NCI-H1417 (cell line): ENCODE measurements around the gene TEX11.
"Not testable (repeated sequence)": the region's sequence is repeated elsewhere in the genome, so short reads cannot be mapped to it uniquely, and the experiment has no call there.

ENCODE experiments used
- DNase-seq, 3 experiments: peaks; one replicate each; lab custom pipeline; 2025; lab: John Stamatoyannopoulos, UW

TEX11 gene

DNA sequence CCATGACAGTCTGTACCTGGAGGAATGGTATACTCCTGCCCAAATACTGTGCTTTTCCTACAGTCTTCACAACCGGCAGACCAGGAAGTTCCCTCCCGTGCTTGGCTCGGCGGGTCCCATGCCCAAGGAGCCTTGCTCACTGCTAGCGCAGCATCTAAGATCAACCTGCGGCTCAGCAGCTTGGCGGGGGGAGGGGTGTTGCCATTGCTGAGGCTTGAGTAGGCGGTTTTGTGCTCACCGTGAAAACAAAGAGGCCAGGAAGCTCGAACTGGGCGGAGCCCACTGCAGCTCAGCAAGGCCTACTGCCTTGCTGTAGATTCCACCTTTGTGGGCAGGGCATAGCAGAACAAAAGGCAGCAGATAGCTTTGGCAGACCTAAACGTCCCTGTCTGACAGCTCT lies 152.7 kb downstream of the TEX11 start:
- DNase-seq, result no peak

DNA sequence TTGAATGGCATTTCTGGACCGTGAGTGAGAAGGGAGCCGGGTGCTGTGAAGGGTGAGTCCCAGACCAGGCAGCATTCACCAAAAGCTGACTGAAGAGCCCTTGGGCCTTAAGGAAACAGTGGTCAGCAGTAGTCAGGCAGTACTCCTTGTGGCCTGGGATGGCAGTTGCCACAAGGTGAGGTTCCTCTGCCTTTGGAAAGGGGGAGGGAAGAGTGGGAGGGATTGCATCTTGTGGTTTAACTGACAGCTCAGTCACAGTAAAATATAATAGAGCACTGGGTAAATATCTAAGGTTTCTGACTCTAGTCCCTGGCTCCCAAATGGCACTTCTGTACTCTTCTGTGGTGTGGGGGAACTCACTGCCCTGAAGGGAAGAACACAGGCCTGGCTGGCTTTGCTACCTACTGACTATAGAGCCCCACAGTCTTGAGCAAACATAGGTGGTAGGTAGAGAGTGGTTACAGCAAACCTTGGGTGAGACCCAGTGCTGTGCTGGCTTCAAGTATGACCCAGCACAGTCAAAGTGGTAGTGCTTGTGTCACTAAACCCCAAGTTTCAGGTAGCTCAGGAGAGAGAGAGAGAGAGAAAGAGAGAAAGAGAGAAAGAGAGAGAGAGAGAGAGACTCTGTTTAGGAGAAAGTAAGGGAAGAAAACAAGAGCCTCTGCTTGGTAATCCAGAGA lies 154.2 kb downstream of the TEX11 start:
- DNase-seq, result no peak

- DNase-seq, result not testable (repeated sequence)
Observed at GRCh38 chrX:70733774-70734173, 174.7 kb downstream of the TEX11 start.

GRCh38 chrX:70727961-70728360 lies 180.6 kb downstream of the TEX11 start:
- DNase-seq, result not testable (repeated sequence)

- no peak for DNase-seq
Observed at GRCh38 chrX:70720721-70721120, 187.8 kb downstream of the TEX11 start.

GRCh38 chrX:70711336-70711735 lies 197.2 kb downstream of the TEX11 start:
- DNase-seq, result not testable (repeated sequence)

GRCh38 chrX:70694339-70695122 lies 214.0 kb downstream of the TEX11 start:
- no peak for DNase-seq

- DNase-seq, result not testable (repeated sequence)
Observed at GRCh38 chrX:70679455-70679854, 229.1 kb downstream of the TEX11 start.

DNA sequence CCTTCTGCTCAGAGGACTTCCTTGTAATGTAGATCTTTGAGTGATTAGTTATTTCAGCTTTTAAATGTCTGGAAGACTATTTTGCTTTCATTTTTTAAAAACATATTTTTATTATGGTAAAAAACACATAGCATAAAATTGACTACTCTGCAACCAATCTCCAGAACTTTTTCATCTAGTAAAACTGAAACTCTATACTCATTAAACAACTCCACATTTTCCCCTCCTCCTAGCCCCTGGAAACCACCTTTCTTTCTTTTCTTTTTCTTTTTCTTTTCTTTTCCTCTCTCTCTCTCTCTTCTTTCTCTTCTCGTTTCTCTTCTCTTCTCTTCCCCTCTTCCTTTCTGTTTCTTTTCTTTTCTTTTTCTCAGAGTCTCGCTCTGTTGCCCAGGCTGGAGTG lies 233.2 kb downstream of the TEX11 start:
- DNase-seq, result no peak

DNA sequence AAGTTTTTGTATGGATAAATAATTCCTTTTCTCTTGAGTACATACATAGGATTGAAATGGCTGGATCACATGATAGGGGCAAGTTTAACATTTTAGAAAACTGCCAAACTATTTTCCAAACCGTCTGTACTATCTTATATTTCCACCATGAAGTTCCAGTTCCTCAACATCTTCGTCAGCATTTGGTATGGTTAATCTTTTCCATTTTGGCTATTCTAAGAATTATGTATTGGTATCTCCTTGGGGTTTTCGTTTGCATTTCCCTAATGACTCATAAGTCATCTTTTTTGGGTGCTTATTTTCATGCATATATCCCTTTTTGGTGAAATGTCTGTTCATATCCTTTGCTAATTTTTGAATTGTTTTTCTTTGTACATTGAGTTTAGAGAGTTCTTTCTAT lies 236.2 kb downstream of the TEX11 start:
- DNase-seq, result no peak

DNA sequence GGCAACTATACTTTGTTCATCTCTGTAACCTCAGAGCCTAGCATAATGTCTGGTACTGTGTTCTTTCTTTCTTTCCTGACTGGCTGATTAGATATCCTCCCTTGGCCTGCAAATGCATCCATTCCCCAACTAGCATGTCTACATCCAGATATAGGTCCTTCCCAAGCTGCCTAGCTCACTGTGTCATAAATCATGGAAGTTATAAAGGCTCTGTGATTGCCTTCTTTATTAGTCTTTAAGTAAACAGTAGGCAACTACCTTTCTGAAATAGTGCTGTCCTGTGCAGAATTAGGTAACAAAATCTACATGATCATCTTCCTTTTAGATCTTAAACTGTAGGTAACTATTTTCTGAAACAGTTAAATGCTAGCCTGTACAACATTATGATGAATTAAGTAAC lies 239.4 kb downstream of the TEX11 start:
- no peak for DNase-seq

GRCh38 chrX:70664726-70665125 lies 243.8 kb downstream of the TEX11 start:
- DNase-seq, result peak in 2 of 3 experiments; percentile 0 to 52

- not testable (repeated sequence) for DNase-seq
Observed at GRCh38 chrX:70661124-70661523, 247.4 kb downstream of the TEX11 start.

- DNase-seq, result not testable (repeated sequence)
Observed at GRCh38 chrX:70657546-70657945, 251.0 kb downstream of the TEX11 start.

DNA sequence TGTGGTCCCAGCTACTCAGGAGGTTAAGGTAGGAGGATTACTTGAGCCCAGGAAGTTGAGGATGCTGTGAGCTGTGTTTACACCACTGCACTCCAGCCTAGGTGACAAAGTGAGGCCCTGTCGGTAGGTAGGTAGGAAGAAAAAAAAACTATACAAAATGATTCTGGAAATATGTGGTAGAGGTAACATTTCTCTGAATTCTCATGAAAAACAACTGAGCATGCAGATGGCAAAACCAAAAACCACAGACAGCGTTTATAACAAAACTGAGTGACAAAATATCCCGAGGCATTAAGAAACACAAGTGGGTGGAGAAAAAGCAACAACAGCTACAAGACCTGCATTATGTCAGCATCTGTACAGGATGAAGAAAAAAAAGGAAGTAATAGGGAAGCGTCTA lies 252.2 kb downstream of the TEX11 start:
- DNase-seq, result no peak

DNA sequence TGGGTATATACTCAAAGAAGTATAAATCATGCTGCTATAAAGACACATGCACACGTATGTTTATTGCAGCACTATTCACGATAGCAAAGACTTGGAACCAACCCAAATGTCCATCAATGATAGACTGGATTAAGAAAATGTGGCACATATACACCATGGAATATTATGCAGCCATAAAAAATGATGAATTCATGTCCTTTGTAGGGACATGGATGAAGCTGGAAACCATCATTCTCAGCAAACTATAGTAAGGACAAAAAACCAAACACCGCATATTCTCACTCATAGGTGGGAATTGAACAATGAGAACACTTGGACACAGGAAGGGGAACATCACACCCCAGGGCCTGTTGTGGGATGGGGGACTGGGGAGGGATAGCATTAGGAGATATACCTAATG lies 260.6 kb downstream of the TEX11 start:
- DNase-seq, result not testable (repeated sequence)

DNA sequence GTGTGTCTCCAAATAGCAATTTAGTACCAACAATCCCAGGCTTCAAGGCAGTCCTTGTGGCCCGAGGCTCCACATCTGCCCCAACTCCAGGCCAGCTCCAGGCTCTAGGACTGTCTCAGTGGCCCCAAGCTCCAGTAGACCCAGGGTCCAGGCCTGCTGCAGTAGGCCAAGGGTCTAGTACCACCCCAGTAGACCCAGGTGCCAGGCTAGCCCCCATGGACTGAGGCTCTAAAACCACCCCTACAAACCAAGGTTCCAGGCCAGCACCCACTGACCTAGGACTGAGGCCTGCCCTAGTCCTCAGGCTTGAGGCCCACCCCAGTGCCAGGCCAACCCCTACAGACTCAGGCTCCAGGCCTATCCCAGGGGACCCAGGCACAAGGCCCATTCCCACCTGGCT lies 272.3 kb downstream of the TEX11 start:
- DNase-seq, result no peak

DNA sequence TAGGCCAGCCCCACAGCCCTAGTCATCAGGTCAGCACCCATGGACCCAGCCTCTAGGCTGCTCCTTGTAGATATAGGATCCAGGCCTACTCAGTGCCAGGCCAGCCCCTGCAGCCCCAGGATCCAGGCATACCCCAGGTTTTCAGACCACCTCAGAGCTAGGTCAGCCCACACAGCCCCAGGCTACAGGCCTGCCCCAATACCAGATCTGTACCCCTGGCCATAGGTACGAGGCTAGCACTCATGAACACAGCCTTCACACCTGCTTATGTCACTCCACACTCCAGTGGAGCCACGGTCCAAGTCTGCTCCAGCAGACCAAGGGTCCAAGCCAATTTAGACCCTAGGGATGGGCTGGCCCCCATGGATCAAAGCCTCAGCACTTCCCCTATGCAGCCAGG lies 272.8 kb downstream of the TEX11 start:
- DNase-seq, result no peak

DNA sequence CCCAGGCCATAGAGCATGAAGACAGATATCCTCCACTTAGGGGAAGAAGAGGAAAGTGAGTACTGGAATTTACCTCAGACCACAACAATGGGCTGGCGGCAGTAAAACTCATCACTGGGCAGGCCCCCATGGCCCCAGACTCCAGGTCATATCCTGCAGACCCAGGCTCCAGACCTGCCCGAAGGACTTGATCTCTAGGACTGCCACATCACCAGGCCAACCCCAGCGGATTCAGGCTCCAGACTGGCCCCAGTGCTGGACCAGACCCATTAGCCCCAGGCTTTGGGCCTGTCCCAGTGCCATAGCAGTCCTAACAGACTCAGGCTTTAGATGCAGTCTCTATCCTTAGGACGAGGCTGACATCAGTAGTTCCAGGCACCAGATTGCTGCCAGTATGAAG lies 273.3 kb downstream of the TEX11 start:
- DNase-seq, result no peak

- DNase-seq, result no peak
Observed at GRCh38 chrX:70621743-70622142, 286.8 kb downstream of the TEX11 start.

GRCh38 chrX:70618467-70618866 lies 290.0 kb downstream of the TEX11 start:
- DNase-seq, result no peak

- DNase-seq, result no peak
Observed at GRCh38 chrX:70613295-70613694, 295.2 kb downstream of the TEX11 start.

DNA sequence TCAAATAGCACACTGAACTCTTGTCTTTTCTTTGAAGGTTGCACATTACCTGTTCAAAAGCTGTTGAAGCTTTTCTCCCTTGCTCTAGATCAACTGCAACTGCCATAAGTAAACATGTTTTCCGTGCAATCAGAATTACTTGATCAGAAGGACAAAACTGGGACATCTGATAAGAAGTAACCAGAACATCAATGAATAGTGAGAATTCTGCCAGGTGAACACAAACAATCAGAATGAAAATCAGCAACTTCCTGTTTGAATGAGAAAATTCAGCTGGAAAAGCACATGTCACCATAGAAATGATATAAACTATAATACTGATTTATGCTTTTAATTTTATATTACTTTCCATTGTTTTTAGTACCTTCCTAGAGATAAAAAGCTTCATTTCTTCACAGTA lies 303.2 kb downstream of the TEX11 start:
- DNase-seq, result no peak

DNA sequence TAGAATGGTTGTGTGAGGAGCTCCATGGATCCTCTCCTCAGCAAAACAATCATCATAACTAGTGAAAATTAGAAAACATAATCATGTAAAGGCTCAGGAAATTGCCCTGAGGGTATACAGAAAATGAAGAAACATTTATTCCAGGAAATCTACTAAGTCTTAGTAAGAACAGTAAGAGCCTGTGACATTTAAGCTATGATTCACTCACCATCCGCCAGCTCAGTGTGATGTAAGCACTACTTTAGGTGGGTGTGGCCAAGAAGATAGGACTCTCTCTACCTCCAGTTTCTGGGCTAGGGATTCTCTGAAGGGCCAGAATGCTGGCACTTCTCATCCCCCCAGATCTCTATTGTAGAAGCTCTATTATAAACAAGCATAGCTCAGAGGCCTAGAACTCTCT lies 316.4 kb downstream of the TEX11 start:
- DNase-seq, result no peak
